Measurements from ENCODE around the gene ZNRF3. TPM values are rescaled to one million over a fixed set of nuclear protein-coding genes. Genes with fewer than 3 reads are reported as not detected.
A peak's percentile ranks its signal among the peaks of the same experiment; 100 is the strongest.
"Not testable (repeated sequence)": the region's sequence is repeated elsewhere in the genome, so short reads cannot be mapped to it uniquely, and the experiment has no call there.

Gene ZNRF3
- total RNA-seq, 1 donor from 2014 or later: 18.5 TPM

DNA sequence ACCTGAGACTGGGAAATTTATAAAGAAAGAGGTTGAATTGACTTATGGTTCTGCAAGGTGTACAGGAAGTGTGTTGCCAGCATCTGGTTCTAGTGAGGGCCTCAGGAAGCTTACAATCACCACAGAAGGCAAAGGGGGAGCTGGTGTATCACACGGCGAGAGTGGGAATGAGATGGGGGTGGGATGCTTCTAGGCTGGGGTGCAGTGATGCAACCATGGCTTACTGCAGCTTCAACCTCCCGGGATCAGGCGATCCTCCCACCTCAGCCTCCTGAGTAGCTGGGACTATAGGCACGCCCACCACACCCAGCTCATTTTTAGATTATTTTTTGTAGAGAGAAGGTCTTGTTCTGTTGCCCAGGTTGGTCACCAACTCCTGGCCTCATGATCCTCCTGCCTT lies 117.3 kb downstream of the ZNRF3 start:
- peaks cover 7% of the 10 kb centered on the region for H3K36me3 Mint-ChIP-seq (ENCODE audit: low read depth)
- no peak for DNase-seq (ENCODE audit: low read depth, low spot score)
- no peaks in the 10 kb centered on the region for H3K27me3 Mint-ChIP-seq (ENCODE audit: low read depth)
- peaks cover 44% of the 10 kb centered on the region for H3K4me1 Mint-ChIP-seq
- H3K27ac Mint-ChIP-seq (ENCODE audit: unreplicated experiment): no peak overlapping the region
- TF ChIP-seq, protein P1, sequence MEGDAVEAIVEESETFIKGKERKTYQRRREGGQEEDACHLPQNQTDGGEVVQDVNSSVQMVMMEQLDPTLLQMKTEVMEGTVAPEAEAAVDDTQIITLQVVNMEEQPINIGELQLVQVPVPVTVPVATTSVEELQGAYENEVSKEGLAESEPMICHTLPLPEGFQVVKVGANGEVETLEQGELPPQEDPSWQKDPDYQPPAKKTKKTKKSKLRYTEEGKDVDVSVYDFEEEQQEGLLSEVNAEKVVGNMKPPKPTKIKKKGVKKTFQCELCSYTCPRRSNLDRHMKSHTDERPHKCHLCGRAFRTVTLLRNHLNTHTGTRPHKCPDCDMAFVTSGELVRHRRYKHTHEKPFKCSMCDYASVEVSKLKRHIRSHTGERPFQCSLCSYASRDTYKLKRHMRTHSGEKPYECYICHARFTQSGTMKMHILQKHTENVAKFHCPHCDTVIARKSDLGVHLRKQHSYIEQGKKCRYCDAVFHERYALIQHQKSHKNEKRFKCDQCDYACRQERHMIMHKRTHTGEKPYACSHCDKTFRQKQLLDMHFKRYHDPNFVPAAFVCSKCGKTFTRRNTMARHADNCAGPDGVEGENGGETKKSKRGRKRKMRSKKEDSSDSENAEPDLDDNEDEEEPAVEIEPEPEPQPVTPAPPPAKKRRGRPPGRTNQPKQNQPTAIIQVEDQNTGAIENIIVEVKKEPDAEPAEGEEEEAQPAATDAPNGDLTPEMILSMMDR (conservative IDR thresholded peaks at IDR 0.05): no peak
- H3K9me3 Mint-ChIP-seq: peaks cover 2% of the 10 kb centered on the region
- H3K4me3 Mint-ChIP-seq: no peak overlapping the region

DNA sequence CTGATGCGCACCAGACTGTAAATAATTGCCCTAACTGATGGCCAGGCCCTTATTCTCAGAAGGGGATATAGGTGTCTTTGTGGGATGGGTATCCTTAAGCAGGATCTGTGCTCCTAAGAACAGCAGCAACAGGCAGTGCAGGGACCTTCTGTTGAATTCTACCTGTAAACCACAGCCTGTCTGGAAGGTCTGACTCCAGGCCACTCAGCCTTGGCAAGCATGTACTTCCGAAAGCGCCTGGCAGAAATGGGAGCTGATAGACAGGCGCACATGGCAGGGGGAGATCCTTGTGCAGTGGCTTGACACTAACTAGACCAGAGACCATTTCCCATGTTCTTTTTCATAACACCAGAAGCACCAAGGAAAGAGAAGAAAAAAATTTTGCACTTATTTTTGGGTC lies 119.2 kb downstream of the ZNRF3 start:
- TF ChIP-seq, protein P1 (conservative IDR thresholded peaks at IDR 0.05): no peak
- H3K27me3 Mint-ChIP-seq (ENCODE audit: low read depth): no peaks in the 10 kb centered on the region
- peaks cover 4% of the 10 kb centered on the region for H3K36me3 Mint-ChIP-seq (ENCODE audit: low read depth)
- peak overlapping the region; percentile 60 for H3K4me3 Mint-ChIP-seq
- no peak for DNase-seq (ENCODE audit: low read depth, low spot score)
- H3K9me3 Mint-ChIP-seq: peaks cover 2% of the 10 kb centered on the region
- peak overlapping the region; percentile 71 for H3K27ac Mint-ChIP-seq (ENCODE audit: unreplicated experiment)
- H3K4me1 Mint-ChIP-seq: peaks cover 48% of the 10 kb centered on the region

DNA sequence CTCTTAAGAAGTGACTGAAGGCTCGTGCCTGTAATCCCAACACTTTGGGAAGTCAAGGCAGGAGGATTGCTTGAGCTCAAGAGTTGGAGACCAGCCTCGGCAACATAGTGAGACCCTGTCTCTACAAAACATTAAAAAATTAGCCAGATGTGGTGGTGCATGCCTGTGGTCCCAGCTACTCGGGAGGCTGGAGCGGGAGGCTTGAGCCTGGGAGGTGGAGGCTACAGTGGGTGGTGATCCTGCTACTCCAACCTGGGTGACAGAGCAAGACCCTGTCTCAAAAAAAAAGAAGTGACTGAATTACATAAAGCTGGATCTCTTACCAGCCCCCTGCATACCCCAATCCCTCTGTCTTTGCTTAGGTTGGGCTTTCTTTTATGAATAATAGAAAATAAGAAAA lies 120.2 kb downstream of the ZNRF3 start:
- no peak overlapping the region for H3K27ac Mint-ChIP-seq (ENCODE audit: unreplicated experiment)
- H3K36me3 Mint-ChIP-seq (ENCODE audit: low read depth): peaks cover 2% of the 10 kb centered on the region
- H3K4me3 Mint-ChIP-seq: peak overlapping the region; percentile 47
- no peaks in the 10 kb centered on the region for H3K27me3 Mint-ChIP-seq (ENCODE audit: low read depth)
- peaks cover 2% of the 10 kb centered on the region for H3K9me3 Mint-ChIP-seq
- no peak for DNase-seq (ENCODE audit: low read depth, low spot score)
- peaks cover 52% of the 10 kb centered on the region for H3K4me1 Mint-ChIP-seq
- TF ChIP-seq, protein P1 (conservative IDR thresholded peaks at IDR 0.05): no peak

DNA sequence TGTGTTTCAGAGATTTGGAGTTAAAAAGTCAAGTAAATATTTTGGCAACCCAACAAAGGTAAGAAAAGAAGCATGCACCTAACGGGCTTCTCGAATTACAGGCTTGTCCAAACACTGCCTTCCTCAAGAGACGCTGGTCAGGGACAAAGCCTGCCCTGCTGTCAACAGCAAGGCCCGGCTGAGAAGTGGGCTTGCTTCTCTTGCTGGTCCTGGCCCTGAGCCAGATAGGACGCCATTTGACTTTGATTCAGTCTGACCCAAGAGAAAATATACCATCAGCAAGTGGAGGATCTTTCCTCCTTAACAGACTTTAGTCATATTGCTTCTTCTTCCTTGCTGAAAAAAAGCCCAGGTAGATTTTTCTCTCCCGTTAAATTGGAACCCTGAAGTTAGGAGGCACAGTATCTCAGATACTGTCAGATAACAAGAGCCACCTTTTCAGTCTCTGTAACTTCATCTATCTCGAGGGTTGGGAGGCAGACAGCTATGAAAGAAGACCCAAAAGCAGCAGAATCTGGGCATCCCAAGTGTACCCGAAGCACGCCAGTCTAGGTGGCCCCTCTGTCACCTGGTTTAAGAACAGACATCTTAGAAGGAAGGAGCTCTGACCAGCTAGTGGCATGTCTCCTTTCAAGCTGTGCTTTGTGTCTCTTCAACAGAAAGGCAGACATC lies 120.7 kb downstream of the ZNRF3 start:
- Mint-ChIP-seq H3K4me1 (peaks cover 55% of the 10 kb centered on the region), H3K36me3 (ENCODE audit: low read depth) (no peaks in the 10 kb centered on the region), H3K9me3 (peaks cover 2% of the 10 kb centered on the region), H3K4me3 (peak overlapping the region; percentile 68), H3K27me3 (ENCODE audit: low read depth) (no peaks in the 10 kb centered on the region), H3K27ac (ENCODE audit: unreplicated experiment) (peak overlapping the region; percentile 93)
- TF ChIP-seq, protein P1 (conservative IDR thresholded peaks at IDR 0.05): no peak
- DNase-seq (ENCODE audit: low read depth, low spot score): no peak

DNA sequence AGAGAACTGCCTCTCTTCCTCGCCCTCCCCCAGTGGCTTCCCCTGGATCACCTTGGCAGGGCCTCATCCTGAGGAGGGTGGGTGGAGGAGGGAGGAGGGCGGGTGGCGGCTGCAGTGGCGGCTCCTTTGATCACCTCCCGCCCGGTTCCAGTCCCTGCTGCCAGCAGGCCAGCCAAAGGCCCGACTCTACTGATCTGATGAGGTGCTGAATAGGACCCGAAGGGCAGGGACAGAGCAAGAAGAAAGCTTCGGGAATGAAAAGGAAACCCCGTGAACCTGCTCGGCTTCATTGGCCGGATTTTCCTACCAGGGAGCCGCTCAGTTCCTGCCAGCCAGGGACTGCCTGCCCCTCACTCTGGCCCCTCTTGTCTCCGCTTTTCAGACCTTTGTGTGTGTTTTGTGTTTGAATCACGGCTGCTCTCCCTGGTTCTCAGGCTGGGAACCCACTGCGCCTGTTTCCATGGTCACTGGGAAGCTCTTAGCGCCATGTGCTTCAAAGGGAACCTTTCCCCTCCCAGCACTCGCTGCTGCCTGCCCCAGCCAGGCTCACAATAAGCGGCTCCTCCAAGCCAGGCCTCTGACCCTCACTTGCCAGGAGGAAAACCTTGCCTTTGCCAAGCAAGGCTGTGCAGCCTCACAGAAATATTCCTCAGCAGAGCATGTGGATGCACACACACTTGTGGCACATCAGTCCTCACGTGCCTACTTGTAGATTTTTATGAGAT lies 121.4 kb downstream of the ZNRF3 start:
- H3K4me1 Mint-ChIP-seq: peaks cover 54% of the 10 kb centered on the region
- H3K4me3 Mint-ChIP-seq: peak overlapping the region; percentile 68
- peak; percentile 64 for DNase-seq (ENCODE audit: low read depth, low spot score)
- H3K36me3 Mint-ChIP-seq (ENCODE audit: low read depth): no peaks in the 10 kb centered on the region
- H3K9me3 Mint-ChIP-seq: peaks cover 2% of the 10 kb centered on the region
- peak overlapping the region; percentile 93 for H3K27ac Mint-ChIP-seq (ENCODE audit: unreplicated experiment)
- no peaks in the 10 kb centered on the region for H3K27me3 Mint-ChIP-seq (ENCODE audit: low read depth)
- TF ChIP-seq, protein P1 (conservative IDR thresholded peaks at IDR 0.05): no peak

DNA sequence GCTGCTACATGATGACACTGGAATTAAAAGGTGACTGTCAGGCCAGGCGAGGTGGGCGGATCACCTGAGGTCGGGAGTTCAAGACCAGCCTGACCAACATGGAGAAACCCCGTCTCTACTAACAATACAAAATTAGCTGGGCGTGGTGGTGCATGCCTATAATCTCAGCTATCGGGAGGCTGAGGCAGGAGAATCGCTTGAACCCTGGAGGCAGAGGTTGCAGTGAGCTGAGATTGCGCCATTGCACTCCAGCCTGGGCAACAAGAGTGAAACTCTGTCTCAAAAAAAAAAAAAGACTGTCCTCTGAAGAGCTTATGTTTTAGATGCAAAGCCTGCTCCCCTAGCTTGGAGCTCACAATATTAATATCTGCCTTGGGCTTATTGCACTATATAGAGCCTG lies 122.4 kb downstream of the ZNRF3 start:
- not testable (repeated sequence) for H3K36me3 Mint-ChIP-seq (ENCODE audit: low read depth); H3K9me3 Mint-ChIP-seq; DNase-seq (ENCODE audit: low read depth, low spot score); H3K4me3 Mint-ChIP-seq; H3K27me3 Mint-ChIP-seq (ENCODE audit: low read depth)
- H3K27ac Mint-ChIP-seq (ENCODE audit: unreplicated experiment): peak overlapping the region; percentile 89
- H3K4me1 Mint-ChIP-seq: peaks cover 60% of the 10 kb centered on the region

All from neural crest cell (in vitro differentiated cells).